MCF 10A (cell line): Measurements from ENCODE around the gene MYO9B. TPM values are rescaled to one million over a fixed set of nuclear protein-coding genes. Genes with fewer than 3 reads are reported as not detected.

Source experiments
- BruUV-seq: library from RNA; stranded (reverse); fragments of 400-500 nt; replicated peaks from 2 replicates; lab custom pipeline; 2021; lab: Mats Ljungman, UMichigan
- CTCF ChIA-PET: fragments of 300-600 bp; sonication (Branson Sonifier 250); formaldehyde crosslinking; extraction: SDS; loops from one replicate; lab custom pipeline; 2021; ENCODE audit warnings: antibody characterized with exemption, inconsistent platforms; lab: Yijun Ruan, JAX
- POLR2A ChIA-PET: fragments of 300-600, 350-650 bp; sonication (Branson Sonifier 250); formaldehyde crosslinking; extraction: SDS; loops from one replicate; lab custom pipeline; 2020; ENCODE audit warnings: antibody characterized with exemption, inconsistent platforms; lab: Yijun Ruan, JAX
- DNase-seq: peaks from one replicate; pipeline ENCODE4 v3.0.0-alpha.2; 2018; ENCODE audit not compliant: unreplicated experiment
- H3K27ac Mint-ChIP-seq: one replicate; pipeline ENCODE4 v1.8.0; 2022; ENCODE audit warnings: mild to moderate bottlenecking, low read depth, mixed read lengths; ENCODE audit not compliant: unreplicated experiment
- H3K27me3 Mint-ChIP-seq: one replicate; pipeline ENCODE4 v1.8.0; 2022; ENCODE audit warnings: mixed read lengths; ENCODE audit not compliant: insufficient read depth, unreplicated experiment
- H3K36me3 Mint-ChIP-seq: one replicate; pipeline ENCODE4 v1.8.0; 2022; ENCODE audit warnings: mild to moderate bottlenecking, moderate library complexity, mixed read lengths; ENCODE audit not compliant: insufficient read depth, unreplicated experiment
- H3K4me1 Mint-ChIP-seq: one replicate; pipeline ENCODE4 v1.8.0; 2022; ENCODE audit warnings: mixed read lengths; ENCODE audit not compliant: insufficient read depth, unreplicated experiment
- H3K4me3 Mint-ChIP-seq: one replicate; pipeline ENCODE4 v1.8.0; 2022; ENCODE audit warnings: mild to moderate bottlenecking, moderate library complexity, mixed read lengths; ENCODE audit not compliant: unreplicated experiment
- H3K9me3 Mint-ChIP-seq: one replicate; pipeline ENCODE4 v1.8.0; 2022; ENCODE audit warnings: mixed read lengths; ENCODE audit not compliant: unreplicated experiment
- intact Hi-C: fragments of 100-400 bp; cut with micrococcal nuclease; formaldehyde crosslinking; loops from 2 replicates; pipeline ENCODE4 v1.14.1; 2022
- total RNA-seq: library from RNA; stranded (reverse); gene quantifications from 2 replicates; pipeline ENCODE4 v1.2.3, GENCODE V29; 2022
- TF ChIP-seq, protein P1 (sequence below): fragments of 200-600 bp; IDR thresholded peaks from one replicate; pipeline ENCODE4 v1.8.0; 2022; ENCODE audit warnings: antibody characterized with exemption, mild to moderate bottlenecking; ENCODE audit not compliant: unreplicated experiment

Gene MYO9B
- total RNA-seq, 1 experiment from 2014 or later, result 43.5 TPM

GRCh38 chr19:17108453-17108784 is 32.8 kb downstream of the MYO9B start:
- no peak for DNase-seq
- ChIA-PET CTCF (interaction anchor here (0.6 to 1.2 kb wide), 4 partner anchors 11 to 42 kb away, joined by 3 to 5 read pairs (median 3); no protein-coding TSS in a partner anchor), POLR2A (interaction anchor here (0.6 to 3.4 kb wide), 13 partner anchors 10 to 695 kb away, joined by 3 to 12 read pairs (median 3); partner anchors contain the start of genes HAUS8, MYO9B and OCEL1)
- peak overlapping the region; percentile 87 for H3K27ac Mint-ChIP-seq
- no peaks in the 10 kb centered on the region for H3K27me3 Mint-ChIP-seq
- H3K9me3 Mint-ChIP-seq, result peaks cover 1% of the 10 kb centered on the region
- BruUV-seq, result no TSS peak
- H3K4me1 Mint-ChIP-seq, result peaks cover 20% of the 10 kb centered on the region
- H3K4me3 Mint-ChIP-seq, result peak overlapping the region; percentile 59
- intact Hi-C loops, result loop anchor here (1.0 kb wide), 1 partner anchor 28 kb away; no protein-coding TSS in a partner anchor
- H3K36me3 Mint-ChIP-seq, result peaks cover 9% of the 10 kb centered on the region
- TF ChIP-seq, protein P1, sequence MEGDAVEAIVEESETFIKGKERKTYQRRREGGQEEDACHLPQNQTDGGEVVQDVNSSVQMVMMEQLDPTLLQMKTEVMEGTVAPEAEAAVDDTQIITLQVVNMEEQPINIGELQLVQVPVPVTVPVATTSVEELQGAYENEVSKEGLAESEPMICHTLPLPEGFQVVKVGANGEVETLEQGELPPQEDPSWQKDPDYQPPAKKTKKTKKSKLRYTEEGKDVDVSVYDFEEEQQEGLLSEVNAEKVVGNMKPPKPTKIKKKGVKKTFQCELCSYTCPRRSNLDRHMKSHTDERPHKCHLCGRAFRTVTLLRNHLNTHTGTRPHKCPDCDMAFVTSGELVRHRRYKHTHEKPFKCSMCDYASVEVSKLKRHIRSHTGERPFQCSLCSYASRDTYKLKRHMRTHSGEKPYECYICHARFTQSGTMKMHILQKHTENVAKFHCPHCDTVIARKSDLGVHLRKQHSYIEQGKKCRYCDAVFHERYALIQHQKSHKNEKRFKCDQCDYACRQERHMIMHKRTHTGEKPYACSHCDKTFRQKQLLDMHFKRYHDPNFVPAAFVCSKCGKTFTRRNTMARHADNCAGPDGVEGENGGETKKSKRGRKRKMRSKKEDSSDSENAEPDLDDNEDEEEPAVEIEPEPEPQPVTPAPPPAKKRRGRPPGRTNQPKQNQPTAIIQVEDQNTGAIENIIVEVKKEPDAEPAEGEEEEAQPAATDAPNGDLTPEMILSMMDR, result no peak

GRCh38 chr19:17109300-17109699 is 33.7 kb downstream of the MYO9B start:
- intact Hi-C loops, result no loop called here
- POLR2A ChIA-PET, result interaction anchor here (1.8 to 3.4 kb wide), 2 partner anchors 9 to 34 kb away, joined by 5 to 12 read pairs; partner anchors contain the start of genes HAUS8 and MYO9B
- H3K27ac Mint-ChIP-seq, result peak overlapping the region; percentile 27

GRCh38 chr19:17109962-17110598 is 34.5 kb downstream of the MYO9B start:
- H3K4me3 Mint-ChIP-seq, result no peak overlapping the region
- peaks cover 13% of the 10 kb centered on the region for H3K36me3 Mint-ChIP-seq
- intact Hi-C loops, result no loop called here
- peak overlapping the region; percentile 27 for H3K27ac Mint-ChIP-seq
- H3K9me3 Mint-ChIP-seq, result no peaks in the 10 kb centered on the region
- BruUV-seq, result no TSS peak
- POLR2A ChIA-PET, result interaction anchor here (0.6 to 1.1 kb wide), 2 partner anchors 36 to 703 kb away, joined by 3 read pairs; no protein-coding TSS in a partner anchor
- no peaks in the 10 kb centered on the region for H3K27me3 Mint-ChIP-seq
- no peak for DNase-seq
- TF ChIP-seq, protein P1, result no peak
- H3K4me1 Mint-ChIP-seq, result peaks cover 30% of the 10 kb centered on the region
- CTCF ChIA-PET, result no interaction called here

More at GRCh38 chr19:17109300-17109699, 33.7 kb downstream of the MYO9B start:
- H3K4me3 Mint-ChIP-seq, result no peak overlapping the region
- H3K4me1 Mint-ChIP-seq, result peaks cover 28% of the 10 kb centered on the region
- no peak for DNase-seq
- no peaks in the 10 kb centered on the region for H3K9me3 Mint-ChIP-seq
- no TSS peak for BruUV-seq
- TF ChIP-seq, protein P1, result no peak
- CTCF ChIA-PET, result interaction anchor here (0.6 to 1.2 kb wide), 3 partner anchors 13 to 43 kb away, joined by 3 read pairs; no protein-coding TSS in a partner anchor
- H3K36me3 Mint-ChIP-seq, result peaks cover 12% of the 10 kb centered on the region
- no peaks in the 10 kb centered on the region for H3K27me3 Mint-ChIP-seq

- Mint-ChIP-seq H3K4me1 (peaks cover 30% of the 10 kb centered on the region), H3K9me3 (no peaks in the 10 kb centered on the region), H3K27me3 (no peaks in the 10 kb centered on the region), H3K36me3 (peaks cover 13% of the 10 kb centered on the region), H3K4me3 (no peak overlapping the region), H3K27ac (no peak overlapping the region)
- TF ChIP-seq, protein P1, result no peak
- no peak for DNase-seq
- intact Hi-C loops, result no loop called here
- POLR2A ChIA-PET, result interaction anchor here (0.6 to 1.1 kb wide), 2 partner anchors 36 to 703 kb away, joined by 3 read pairs; no protein-coding TSS in a partner anchor
- CTCF ChIA-PET, result no interaction called here
- no TSS peak for BruUV-seq
Observed at GRCh38 chr19:17110599-17110966, 35.0 kb downstream of the MYO9B start.
